ENCODE measurements around the gene HOXB7. TPM values are rescaled to one million over a fixed set of nuclear protein-coding genes. Genes with fewer than 3 reads are reported as not detected.

HOXB7 gene
- total RNA-seq, 1 experiment from 2014 or later, result not detected

GRCh38 chr17:48575066-48575582, 35.7 kb downstream of the HOXB7 start:
- Histone ChIP-seq H4K5ac (ENCODE audit: insufficient read length, low read depth, low read length) (no peak overlapping the region), H3K23me2 (ENCODE audit: insufficient read length, low read depth, low read length, poor library complexity, severe bottlenecking) (no peaks in the 10 kb centered on the region), H3K79me2 (ENCODE audit: insufficient read depth, low read length) (no peaks in the 10 kb centered on the region), H4K8ac (replicated peaks; ENCODE audit: insufficient read length, low read depth, low read length) (no peak overlapping the region), H3K14ac (ENCODE audit: insufficient read depth, low read length) (no peak overlapping the region), H3K27ac (ENCODE audit: insufficient read length, low read depth, low read length) (no peak overlapping the region), H4K20me1 (ENCODE audit: control insufficient read depth, insufficient read depth, insufficient read length) (peaks cover 2% of the 10 kb centered on the region), H2BK20ac (ENCODE audit: low read depth, low read length, poor library complexity, severe bottlenecking) (no peak overlapping the region), H3K79me1 (ENCODE audit: insufficient read depth, low read depth, low read length, poor library complexity, severe bottlenecking) (no peaks in the 10 kb centered on the region), H3K4me1 (ENCODE audit: insufficient read depth, low read length) (no peaks in the 10 kb centered on the region), H2AK5ac (ENCODE audit: insufficient read length, low read length) (no peak overlapping the region), H2BK12ac (ENCODE audit: insufficient read length, low read depth, low read length) (no peak overlapping the region), H3K4ac (ENCODE audit: low read depth, low read length) (no peak overlapping the region), H2BK15ac (ENCODE audit: low read depth, low read length) (no peak overlapping the region), H2BK5ac (ENCODE audit: insufficient read length, low read length) (no peak overlapping the region), H3K56ac (ENCODE audit: insufficient read length, low read depth, low read length) (no peak overlapping the region), H2BK120ac (ENCODE audit: low read depth, low read length, poor library complexity, severe bottlenecking) (no peak overlapping the region), H3K9ac (ENCODE audit: extremely low read depth, insufficient read length, low read length) (no peak overlapping the region), H3K23ac (ENCODE audit: insufficient read length, low read depth, low read length) (no peak overlapping the region), H3K18ac (ENCODE audit: insufficient read length, low read depth, low read length) (no peak overlapping the region), H3K4me2 (ENCODE audit: insufficient read depth, insufficient read length, low read length) (no peak overlapping the region), H3T11ph (ENCODE audit: low read length) (no peak overlapping the region), H3K9me3 (ENCODE audit: control insufficient read depth, low read depth, low read length) (no peaks in the 10 kb centered on the region), H2AFZ (ENCODE audit: low read length) (no peak overlapping the region), H3K27me3 (ENCODE audit: insufficient read depth, low read length) (peaks cover 96% of the 10 kb centered on the region), H4K91ac (ENCODE audit: insufficient read length, low read depth, low read length) (no peak overlapping the region)
- peaks cover 5 to 34% of the 10 kb centered on the region in 2 experiments for H3K4me1 Mint-ChIP-seq
- WGBS (ENCODE audit: extremely low coverage, insufficient read length, low lambda C conversion rate), result no CpG with 5 or more reads among the region's 7 CpGs
- H3K4me3 Mint-ChIP-seq, result no peak overlapping the region
- no peaks in the 10 kb centered on the region; a peak in 2 of 7 replicates for H3K36me3 Mint-ChIP-seq (ENCODE audit: insufficient read depth in 1 of 3, low read depth in 3 of 3)
- H3K27ac Mint-ChIP-seq, result no peak overlapping the region
- H3K27me3 Mint-ChIP-seq (ENCODE audit: low read depth), result peaks cover 22% of the 10 kb centered on the region
- peaks cover 7 to 13% of the 10 kb centered on the region in 2 experiments; a peak in 4 of 5 replicates for H3K9me3 Mint-ChIP-seq
- no peak for DNase-seq
- no peak for TF ChIP-seq CTCF (conservative IDR thresholded peaks at IDR 0.05)

Data from H9 (cell line).